HG02884 (cell line): ENCODE results near the gene AGR2.

Experiments used
- ATAC-seq: cut with Tn5 transposase; IDR thresholded peaks from one replicate; pipeline ENCODE4 v1.9.1; 2021; ENCODE audit warnings: mild to moderate bottlenecking, moderate library complexity; ENCODE audit not compliant: unreplicated experiment

Gene AGR2

DNA sequence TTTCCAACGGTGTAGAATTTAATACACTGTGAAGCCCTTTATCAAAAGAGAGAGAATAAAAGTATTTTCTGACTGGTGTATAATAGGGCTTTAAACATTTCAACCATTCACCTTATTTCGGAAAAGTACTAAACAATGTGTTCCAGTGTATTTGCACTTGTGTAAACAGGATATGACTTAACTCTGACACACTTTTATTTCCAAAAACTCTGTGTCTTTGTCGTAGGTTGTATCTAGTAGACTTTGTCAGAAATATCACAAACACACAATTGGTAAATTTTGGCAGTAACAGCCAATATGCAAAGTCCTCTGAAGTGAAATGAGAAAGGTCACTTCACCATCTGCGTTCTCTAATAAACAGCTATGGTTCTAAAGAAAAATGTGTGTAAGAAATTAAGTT lies 61.6 kb downstream of the AGR2 start:
- ATAC-seq = no peak

GRCh38 chr7:16742547-16742946 lies 62.3 kb downstream of the AGR2 start:
- ATAC-seq = no peak
